AG10803 (cell line): ENCODE results near the gene NKIRAS2.

Experiments
- DNase-seq: peaks from one replicate; pipeline ENCODE4 v3.0.0; 2010; ENCODE audit warnings: low read depth
- H3K4me3 ChIP-seq: 2 replicates; pipeline ENCODE4 v1.5.1; 2011; ENCODE audit warnings: mild to moderate bottlenecking, low read length, control low read depth
- TF ChIP-seq, protein P1 (sequence below): conservative IDR thresholded peaks from 2 replicates; pipeline ENCODE4 v1.5.1; 2011; ENCODE audit warnings: mild to moderate bottlenecking, low read length, control low read depth, inconsistent platforms

NKIRAS2 gene

DNA sequence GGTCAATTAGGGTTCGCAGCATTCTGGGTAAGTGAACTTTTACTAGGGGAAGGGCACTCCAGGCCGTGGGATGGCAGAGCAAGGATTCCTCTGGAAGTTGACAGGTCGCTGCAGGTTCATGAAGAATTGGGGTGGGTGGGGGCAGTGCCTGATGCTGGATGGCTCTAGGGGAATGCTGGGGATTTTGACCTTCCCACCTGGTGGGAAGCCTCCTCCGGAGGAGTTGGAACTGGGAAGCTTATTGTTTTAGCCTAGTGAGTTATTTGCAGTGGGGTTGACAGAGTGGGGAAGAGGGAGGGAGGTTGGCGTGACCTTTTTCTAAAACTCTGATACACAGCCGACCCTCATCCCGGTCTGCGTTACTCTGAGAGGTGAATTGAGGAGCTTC is 31.1 kb downstream of the NKIRAS2 start:
- DNase-seq = no peak
- TF ChIP-seq, protein P1, sequence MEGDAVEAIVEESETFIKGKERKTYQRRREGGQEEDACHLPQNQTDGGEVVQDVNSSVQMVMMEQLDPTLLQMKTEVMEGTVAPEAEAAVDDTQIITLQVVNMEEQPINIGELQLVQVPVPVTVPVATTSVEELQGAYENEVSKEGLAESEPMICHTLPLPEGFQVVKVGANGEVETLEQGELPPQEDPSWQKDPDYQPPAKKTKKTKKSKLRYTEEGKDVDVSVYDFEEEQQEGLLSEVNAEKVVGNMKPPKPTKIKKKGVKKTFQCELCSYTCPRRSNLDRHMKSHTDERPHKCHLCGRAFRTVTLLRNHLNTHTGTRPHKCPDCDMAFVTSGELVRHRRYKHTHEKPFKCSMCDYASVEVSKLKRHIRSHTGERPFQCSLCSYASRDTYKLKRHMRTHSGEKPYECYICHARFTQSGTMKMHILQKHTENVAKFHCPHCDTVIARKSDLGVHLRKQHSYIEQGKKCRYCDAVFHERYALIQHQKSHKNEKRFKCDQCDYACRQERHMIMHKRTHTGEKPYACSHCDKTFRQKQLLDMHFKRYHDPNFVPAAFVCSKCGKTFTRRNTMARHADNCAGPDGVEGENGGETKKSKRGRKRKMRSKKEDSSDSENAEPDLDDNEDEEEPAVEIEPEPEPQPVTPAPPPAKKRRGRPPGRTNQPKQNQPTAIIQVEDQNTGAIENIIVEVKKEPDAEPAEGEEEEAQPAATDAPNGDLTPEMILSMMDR = no peak
- H3K4me3 ChIP-seq = no peak overlapping the region; the same call in none of the 2 replicates

DNA sequence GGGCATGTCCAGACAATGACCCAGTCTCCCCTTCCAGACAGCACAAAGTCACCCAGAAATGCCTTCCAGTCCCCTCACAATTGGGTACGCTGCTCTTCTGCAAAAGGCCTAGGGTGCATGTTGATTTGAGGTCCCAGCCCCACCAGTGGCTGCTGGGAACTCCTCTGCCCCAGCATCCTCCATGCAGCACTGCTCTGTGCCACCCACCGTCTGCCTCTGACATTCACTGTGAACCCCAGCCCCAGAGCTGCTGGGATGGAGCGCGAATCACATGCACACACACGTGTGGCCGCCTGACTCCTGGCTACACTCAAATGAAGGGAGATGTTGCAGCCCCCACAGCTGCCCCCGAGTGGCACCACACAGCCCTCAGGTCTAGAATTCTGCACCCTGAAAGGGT is 31.8 kb downstream of the NKIRAS2 start:
- no peak for DNase-seq
- no peak overlapping the region for H3K4me3 ChIP-seq
- TF ChIP-seq, protein P1 = no peak

DNA sequence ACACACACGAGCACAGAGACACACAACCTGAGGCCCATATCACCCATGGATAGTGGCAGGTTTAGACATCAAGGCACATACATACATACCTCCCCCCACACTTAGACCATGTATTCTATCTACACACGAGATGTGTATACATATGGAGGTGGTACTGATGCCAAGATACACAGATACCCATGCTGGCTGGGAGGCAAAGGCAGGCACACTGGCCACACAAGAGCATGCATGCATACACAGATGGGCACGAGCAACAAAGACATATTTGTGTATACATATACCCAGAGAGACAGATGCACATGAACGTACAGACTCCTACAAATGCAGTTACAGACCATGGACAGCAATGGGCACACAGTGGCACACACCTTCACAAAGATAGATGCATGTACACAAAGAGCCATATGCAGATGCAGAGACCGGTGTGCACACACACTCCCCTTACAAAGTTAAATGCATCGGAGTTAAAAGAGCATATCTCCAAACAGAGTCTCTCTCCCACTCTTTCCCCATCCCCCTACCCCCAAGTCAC is 32.5 kb downstream of the NKIRAS2 start:
- TF ChIP-seq, protein P1 = no peak
- no peak overlapping the region for H3K4me3 ChIP-seq
- no peak for DNase-seq

DNA sequence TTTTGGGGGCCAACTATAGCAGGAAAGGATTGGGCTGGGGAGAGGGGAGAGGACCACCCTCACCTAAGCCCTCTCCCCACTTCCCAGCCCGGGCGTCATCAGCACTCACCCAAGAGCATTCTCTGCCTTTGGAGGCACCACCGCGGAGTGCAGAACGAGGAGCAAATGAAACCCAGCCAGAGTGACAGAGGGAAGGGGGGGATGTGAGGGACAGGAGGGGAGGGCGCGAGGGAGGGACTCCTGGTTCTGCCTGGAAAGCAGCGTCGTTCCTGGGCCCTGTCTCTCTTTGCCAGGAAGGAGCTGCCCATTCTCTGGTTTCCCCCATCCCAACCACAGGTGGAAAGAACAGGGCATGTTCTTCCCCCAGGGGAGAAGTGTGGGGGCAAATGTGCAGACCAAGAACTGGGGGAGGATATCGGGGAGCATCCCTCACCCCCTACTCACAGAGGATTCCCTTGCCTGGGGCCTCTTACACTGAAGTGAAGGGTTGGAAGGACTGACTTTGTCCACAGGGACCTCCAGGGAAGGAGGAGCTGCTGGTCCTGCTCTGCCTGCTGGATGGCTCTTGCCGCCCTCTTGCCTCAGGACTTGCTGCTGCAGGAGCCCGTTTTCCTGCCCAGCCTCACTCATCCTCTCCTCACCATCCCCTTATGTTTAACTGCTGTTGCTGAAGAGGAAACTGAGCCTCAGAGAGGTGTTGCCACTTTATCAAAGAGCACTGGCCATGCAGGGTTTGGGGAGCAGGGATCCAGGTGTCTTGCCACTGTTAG is 34.0 kb downstream of the NKIRAS2 start:
- TF ChIP-seq, protein P1 = no peak
- DNase-seq = no peak
- no peak overlapping the region for H3K4me3 ChIP-seq

DNA sequence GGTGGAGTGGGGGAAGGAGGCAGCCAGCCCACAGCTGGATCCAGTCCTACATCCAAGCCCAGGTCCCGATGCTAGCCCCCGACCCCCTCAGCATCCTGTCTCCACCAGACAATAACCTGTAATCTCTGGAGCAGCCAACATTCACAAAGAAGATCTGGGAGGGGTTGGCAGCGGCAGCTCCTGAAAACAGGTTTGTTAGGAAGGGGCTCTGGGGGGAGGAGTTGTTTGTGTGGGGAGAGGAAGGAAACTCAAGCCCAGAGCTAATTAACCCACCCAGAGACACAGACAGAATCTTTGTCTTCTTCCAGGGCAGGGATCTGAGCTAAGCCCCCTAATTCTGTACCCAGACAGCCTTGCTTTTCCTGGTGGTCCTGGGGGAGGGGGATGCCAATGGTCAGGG is 35.1 kb downstream of the NKIRAS2 start:
- no peak for DNase-seq
- TF ChIP-seq, protein P1 = no peak
- H3K4me3 ChIP-seq = no peak overlapping the region

DNA sequence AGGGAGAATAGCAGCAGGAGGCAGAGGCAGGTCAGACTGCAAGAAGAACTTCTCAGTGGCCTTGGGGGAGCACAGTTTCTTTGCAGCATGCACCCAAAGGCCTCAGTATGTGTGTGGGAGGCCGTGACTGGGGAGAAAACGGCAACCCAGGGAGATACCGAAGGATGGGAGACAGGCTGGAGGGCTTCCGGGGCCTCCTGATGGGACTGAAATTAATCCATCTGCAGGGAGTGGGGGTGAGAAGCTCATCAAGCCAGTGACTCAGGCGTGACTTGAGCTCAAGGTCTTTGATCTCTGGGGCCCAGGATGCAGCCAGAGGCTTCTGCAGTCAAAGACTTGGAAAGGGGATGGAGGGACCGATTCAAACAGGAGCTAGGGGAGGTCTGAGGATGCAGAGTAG is 35.6 kb downstream of the NKIRAS2 start:
- TF ChIP-seq, protein P1 = no peak
- DNase-seq = no peak
- no peak overlapping the region for H3K4me3 ChIP-seq

DNA sequence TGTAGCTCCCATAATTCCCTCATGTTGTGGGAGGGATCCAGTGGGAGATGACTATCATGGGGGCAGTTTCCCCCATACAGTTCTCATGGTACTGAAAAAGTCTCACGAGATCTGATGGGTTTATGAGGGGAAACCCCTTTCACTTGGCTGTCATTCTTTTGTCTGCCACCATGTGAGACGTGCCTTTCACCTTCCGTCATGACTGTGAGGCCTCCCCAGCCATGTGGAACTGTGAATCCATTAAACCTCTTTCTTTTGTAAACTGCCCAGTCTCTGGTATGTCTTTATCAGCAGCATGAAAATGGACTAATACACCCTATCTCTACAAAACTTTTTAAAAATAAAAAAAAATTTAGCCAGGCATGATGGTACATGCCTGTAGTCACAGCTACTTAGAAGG is 36.7 kb downstream of the NKIRAS2 start:
- TF ChIP-seq, protein P1 = no peak
- DNase-seq = no peak
- H3K4me3 ChIP-seq = no peak overlapping the region
